Activated naive CD8-positive, alpha-beta T cell treated with anti-CD3 and anti-CD28 coated beads, Interleukin-2, amount 50 U/mL, for 16 hours (primary cell): ENCODE measurements around the gene HOGA1.
"Not testable (repeated sequence)": the region's sequence is repeated elsewhere in the genome, so short reads cannot be mapped to it uniquely, and the experiment has no call there.

Source experiments
- DNase-seq: peaks from one replicate; pipeline ENCODE4 v3.0.0-alpha.2; 2020; ENCODE audit warnings: low read depth, low spot score

HOGA1 gene

GRCh38 chr10:97554336-97554735, 29.9 kb upstream of the HOGA1 start:
- not testable (repeated sequence) for DNase-seq

DNA sequence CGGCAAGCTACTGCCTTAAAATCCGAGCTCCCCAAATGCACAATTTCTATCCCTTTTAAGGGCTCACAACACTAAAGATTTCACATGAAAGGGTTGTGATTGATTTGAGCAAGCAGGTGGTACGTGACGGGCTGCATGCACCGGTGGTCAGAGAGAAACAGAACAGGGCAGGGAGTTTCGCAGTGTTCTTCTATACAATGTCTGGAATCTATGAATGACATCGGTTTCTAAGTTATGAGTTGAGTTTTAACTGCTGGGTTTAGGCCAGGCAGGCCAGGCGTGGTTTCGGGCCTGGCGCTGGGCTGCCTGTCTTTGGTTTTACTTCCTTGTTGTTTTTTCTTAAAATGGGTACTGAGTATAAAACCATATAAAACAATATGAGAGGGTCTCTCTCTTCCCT, 28.6 kb upstream of the HOGA1 start:
- not testable (repeated sequence) for DNase-seq

DNA sequence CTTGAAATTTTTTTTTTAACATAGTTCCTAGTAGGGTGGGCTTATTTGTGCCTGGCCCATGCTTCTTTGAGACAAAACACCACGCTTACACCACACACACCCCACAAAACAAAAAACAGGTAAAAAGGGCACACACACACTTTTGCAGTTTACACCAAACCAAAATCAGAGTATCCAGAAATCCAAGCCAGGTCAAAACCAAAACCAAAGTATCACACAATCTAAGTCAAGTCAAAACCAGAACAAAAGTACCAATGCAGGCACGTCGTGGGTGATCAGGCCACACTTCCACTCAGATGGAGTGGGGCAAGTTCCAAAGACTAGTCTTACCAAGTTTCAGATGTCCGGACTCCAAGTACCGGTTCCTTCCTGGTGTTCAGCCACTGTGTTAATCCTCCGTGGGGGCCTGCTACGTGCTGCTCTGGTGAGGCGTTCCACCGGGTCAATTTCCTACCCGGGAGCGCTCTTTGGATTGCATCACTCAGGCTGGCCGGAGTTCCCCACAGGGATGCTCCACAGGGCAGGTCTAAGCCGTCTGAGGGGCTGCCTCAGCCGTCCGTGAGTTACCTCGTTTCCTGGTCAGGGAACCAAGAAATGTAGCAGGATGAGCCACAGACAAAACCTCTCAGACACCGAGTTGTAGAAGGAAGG, 23.3 kb upstream of the HOGA1 start:
- DNase-seq = not testable (repeated sequence)

GRCh38 chr10:97561386-97562077, 22.7 kb upstream of the HOGA1 start:
- DNase-seq = not testable (repeated sequence)

GRCh38 chr10:97562329-97562728, 21.9 kb upstream of the HOGA1 start:
- not testable (repeated sequence) for DNase-seq

GRCh38 chr10:97563337-97563736, 20.9 kb upstream of the HOGA1 start:
- no peak for DNase-seq

DNA sequence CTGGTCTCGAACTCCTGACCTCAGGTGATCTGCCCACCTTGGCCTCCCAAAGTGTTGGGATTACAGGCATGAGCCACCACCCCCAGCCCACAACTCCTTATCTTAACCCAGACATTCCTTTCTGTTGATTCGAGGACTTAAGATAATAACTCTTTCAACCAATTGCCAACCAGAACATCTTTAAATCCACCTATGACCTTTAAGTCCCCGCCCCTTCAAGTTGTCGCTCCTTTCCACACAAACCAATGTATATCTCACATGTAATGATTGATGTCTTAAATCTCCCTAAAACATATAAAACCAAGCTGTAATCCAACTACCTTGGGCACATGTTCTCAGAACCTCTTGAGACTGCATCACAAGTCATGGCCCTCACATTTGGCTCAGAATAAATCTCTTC, 19.4 kb upstream of the HOGA1 start:
- no peak for DNase-seq

- no peak for DNase-seq
Observed at GRCh38 chr10:97566336-97566996, 17.7 kb upstream of the HOGA1 start.

GRCh38 chr10:97567891-97568290, 16.3 kb upstream of the HOGA1 start:
- DNase-seq = no peak

- DNase-seq = no peak
Observed at GRCh38 chr10:97570146-97570788, 13.9 kb upstream of the HOGA1 start.

GRCh38 chr10:97570789-97571471, 13.3 kb upstream of the HOGA1 start:
- no peak for DNase-seq

DNA sequence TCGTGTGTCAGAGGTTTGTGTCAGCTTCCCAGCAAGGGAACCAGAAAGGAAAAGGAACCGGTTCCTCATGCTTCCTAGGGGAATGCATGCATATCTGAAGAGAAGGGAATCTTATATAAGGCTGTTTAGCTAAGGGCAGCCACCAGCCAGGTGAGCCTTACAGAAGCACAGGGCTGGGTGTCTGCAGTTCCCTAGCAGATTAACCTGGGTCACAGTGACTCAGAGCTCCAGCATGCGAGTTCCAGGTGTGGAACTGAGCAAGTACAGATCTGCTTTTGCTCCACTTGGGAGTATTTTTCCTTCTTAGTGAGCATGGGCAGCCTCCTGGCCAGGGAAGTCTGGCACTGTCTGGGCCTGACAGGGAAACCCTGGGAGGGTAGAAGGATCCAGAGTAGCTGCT, 12.6 kb upstream of the HOGA1 start:
- no peak for DNase-seq

DNA sequence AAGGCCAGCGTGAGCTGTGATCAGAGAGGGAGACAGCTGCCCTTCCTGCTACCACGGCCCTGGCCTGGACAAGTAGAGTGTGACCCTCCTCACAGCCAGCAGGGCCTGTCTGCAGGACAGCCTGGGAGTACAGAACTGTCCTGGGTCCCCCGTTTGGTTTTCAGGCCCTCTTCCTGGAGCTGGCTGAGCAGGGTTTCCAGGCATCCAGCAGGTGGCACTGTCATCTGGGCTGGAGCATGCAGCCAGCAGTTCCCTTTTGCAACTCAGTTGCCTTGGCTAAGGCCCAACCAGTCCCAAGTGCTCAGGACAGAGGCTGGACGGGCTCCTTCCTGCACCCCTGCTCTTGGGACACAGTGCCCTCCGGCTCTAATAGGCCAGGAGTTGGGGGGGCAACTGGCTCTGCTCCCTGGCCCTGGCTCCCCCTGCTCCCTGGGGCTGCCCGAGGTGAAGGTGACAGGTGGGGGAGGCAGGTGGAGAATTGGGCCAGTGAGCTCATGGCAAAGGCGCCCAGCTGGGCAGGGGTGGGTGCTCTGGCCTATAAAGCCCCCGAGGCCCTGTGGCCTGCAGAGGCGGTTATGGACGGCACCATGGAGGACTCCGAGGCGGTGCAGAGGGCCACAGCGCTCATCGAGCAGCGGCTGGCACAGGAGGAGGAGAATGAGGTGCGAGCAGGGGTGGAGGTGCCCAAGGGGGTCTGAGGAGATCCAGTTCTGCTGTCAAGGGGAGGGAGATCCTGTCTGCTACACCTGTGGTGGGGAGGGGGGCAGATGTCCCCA, 11.8 kb upstream of the HOGA1 start, which contains the start of gene ANKRD2:
ANKRD2 (plus strand) TSS at position 566 of the 776 bp plus-strand sequence; CDS start at position 576, 10 bp downstream.
- no peak for DNase-seq

GRCh38 chr10:97573021-97573420, 11.2 kb upstream of the HOGA1 start:
- DNase-seq = no peak

DNA sequence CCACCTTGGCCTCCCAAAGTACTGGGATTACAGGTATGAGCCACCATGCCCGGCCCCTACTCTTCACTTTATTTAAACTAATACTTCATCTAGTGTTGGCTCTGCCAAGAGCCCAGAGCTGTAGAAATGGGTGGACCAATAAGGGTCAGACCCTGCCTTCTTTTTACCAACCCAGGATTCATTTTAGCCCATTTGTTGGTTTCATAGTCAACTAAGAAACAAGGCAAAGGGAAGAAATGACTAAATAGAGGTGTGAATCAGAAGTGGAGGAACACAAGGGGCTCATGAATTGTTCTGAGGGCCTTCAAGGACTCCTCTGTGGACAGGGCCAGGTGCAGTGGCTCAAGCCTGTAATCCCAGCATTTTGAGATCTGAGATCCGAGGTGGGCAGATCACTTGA, 10.5 kb upstream of the HOGA1 start:
- DNase-seq = no peak

DNA sequence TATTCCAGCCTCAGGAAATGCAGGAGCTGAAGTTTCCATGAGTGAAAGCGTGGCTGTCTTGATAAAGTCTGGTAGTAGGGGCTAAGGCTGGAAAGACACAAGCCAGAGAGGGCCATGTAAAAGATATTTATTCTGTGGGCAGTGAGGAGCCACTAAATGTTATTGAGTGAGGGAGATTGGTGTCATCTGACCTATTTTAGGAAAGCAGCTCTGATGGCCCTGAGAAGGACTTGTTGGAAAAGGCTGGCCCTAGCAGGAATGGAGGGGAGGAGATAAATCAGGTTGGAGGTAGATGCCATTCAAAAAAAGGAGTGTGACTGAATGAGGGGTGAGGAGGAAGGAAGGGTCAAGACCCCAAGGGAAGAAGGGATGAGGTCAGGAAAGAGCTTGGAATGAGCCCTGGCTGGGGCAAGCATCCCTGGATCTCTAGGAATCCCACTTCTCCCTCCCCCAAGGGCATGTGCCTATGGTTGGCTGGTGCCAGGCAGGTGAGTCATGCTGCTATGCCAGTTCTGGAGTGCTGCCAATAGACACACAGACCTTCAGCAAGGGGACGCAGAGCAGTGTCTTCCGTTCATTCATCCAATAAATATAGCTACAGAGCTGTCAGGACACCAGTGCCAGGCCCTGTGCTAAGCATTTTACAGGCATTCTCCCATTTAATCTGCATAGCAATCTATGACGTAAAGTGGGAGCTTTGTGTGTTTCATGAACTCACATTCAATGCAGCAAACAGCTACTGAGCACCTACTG, 9.6 kb upstream of the HOGA1 start:
- no peak for DNase-seq

DNA sequence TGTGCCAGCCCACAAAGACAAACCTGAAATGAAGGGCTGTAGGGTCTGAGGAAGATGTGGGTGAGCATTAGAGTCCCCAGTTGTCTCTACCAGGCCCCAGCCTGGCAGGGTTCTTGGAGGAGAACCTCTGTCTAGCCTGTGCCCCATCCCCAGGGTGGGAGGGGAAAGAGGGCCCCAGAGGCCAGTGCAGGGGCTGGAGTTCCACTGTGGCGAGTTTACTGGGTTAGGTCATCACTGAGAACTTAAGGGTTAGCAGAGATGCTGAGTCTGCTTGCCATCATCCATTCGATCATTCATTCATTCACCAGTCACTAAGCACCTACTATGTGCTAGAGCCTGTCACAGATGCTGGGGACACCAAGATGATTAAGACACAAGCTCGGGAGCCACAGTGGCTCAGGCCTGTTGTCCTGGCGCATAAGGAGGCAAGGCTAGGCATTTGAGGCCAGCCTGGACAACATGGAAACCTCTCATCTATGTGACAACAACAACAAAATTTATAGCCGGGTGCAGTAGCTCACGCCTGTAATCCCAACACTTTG, 9.0 kb upstream of the HOGA1 start:
- no peak for DNase-seq

DNA sequence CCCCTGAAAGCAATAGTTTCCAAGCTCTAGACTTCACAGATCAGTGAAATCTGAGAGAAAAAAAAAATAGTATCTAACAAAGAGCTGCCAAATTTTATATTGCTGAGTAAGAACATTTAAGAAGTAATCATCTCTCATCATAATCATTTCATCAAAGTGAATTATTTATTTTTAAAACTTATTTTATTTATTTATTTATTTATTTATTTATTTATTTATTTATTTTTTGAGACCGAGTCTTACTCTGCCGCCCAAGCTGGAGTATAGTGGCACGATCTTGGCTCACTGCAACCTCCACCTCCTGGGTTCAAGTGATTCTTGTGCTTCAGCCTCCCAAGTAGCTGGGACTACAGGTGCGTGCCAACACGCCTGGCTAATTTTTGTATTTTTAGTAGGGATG, 7.7 kb upstream of the HOGA1 start:
- DNase-seq = not testable (repeated sequence)

- no peak for DNase-seq
Observed at GRCh38 chr10:97577701-97578100, 6.5 kb upstream of the HOGA1 start.
